ENCODE data around the gene EIF2S2. TPM values are rescaled to one million over a fixed set of nuclear protein-coding genes. Genes with fewer than 3 reads are reported as not detected.
A peak's percentile ranks its signal among the peaks of the same experiment; 100 is the strongest.
"Not testable (repeated sequence)": the region's sequence is repeated elsewhere in the genome, so short reads cannot be mapped to it uniquely, and the experiment has no call there.

The EIF2S2 gene
- total RNA-seq, 1 experiment from 2014 or later = 83.5 TPM

- no peak overlapping the region for H3K4me2 ChIP-seq (ENCODE audit: low read depth, low read length, poor library complexity, severe bottlenecking)
- no peaks in the 10 kb centered on the region for H3K27me3 ChIP-seq (ENCODE audit: low read length)
- no peak overlapping the region for H3K9ac ChIP-seq (ENCODE audit: low read length)
- no peak overlapping the region for H2AFZ ChIP-seq (ENCODE audit: low read length)
- H3K9me2 ChIP-seq (replicated peaks; ENCODE audit: insufficient read depth, low read length) = no peaks in the 10 kb centered on the region
- H3K9me3 ChIP-seq (ENCODE audit: low read length) = no peaks in the 10 kb centered on the region
- H3K4me1 ChIP-seq (ENCODE audit: low read length) = no peaks in the 10 kb centered on the region
- H3K36me3 ChIP-seq (ENCODE audit: insufficient read depth, low read length) = no peaks in the 10 kb centered on the region
- DNase-seq = no peak
- no peaks in the 10 kb centered on the region for H4K20me1 ChIP-seq (ENCODE audit: insufficient read depth, low read depth, low read length)
- H3K27ac ChIP-seq (ENCODE audit: low read length) = no peak overlapping the region
- no peaks in the 10 kb centered on the region for H3K79me2 ChIP-seq (ENCODE audit: low read length)
- H3K4me3 ChIP-seq (ENCODE audit: low read length) = no peak overlapping the region
These were observed 30.1 kb upstream of the EIF2S2 start for GRCh38 chr20:34142121-34142520.

- H3K4me3 ChIP-seq (ENCODE audit: low read length) = no peak overlapping the region
- H3K9me2 ChIP-seq (replicated peaks; ENCODE audit: insufficient read depth, low read length) = no peaks in the 10 kb centered on the region
- no peaks in the 10 kb centered on the region for H3K79me2 ChIP-seq (ENCODE audit: low read length)
- H3K27me3 ChIP-seq (ENCODE audit: low read length) = no peaks in the 10 kb centered on the region
- H3K9ac ChIP-seq (ENCODE audit: low read length) = no peak overlapping the region
- no peaks in the 10 kb centered on the region for H3K4me1 ChIP-seq (ENCODE audit: low read length)
- no peak overlapping the region for H3K4me2 ChIP-seq (ENCODE audit: low read depth, low read length, poor library complexity, severe bottlenecking)
- H3K27ac ChIP-seq (ENCODE audit: low read length) = no peak overlapping the region
- no peaks in the 10 kb centered on the region for H4K20me1 ChIP-seq (ENCODE audit: insufficient read depth, low read depth, low read length)
- no peaks in the 10 kb centered on the region for H3K36me3 ChIP-seq (ENCODE audit: insufficient read depth, low read length)
- no peak overlapping the region for H2AFZ ChIP-seq (ENCODE audit: low read length)
- H3K9me3 ChIP-seq (ENCODE audit: low read length) = no peaks in the 10 kb centered on the region
- DNase-seq = no peak
These were observed 29.2 kb upstream of the EIF2S2 start for GRCh38 chr20:34141293-34141692.

GRCh38 chr20:34135525-34136275 lies 23.7 kb upstream of the EIF2S2 start:
- H3K4me2 ChIP-seq (ENCODE audit: low read depth, low read length, poor library complexity, severe bottlenecking); H4K20me1 ChIP-seq (ENCODE audit: insufficient read depth, low read depth, low read length); H3K36me3 ChIP-seq (ENCODE audit: insufficient read depth, low read length); H3K27me3 ChIP-seq (ENCODE audit: low read length); H2AFZ ChIP-seq (ENCODE audit: low read length); H3K9me2 ChIP-seq (replicated peaks; ENCODE audit: insufficient read depth, low read length); H3K9me3 ChIP-seq (ENCODE audit: low read length); H3K9ac ChIP-seq (ENCODE audit: low read length); H3K4me3 ChIP-seq (ENCODE audit: low read length); H3K27ac ChIP-seq (ENCODE audit: low read length); H3K4me1 ChIP-seq (ENCODE audit: low read length); H3K79me2 ChIP-seq (ENCODE audit: low read length); DNase-seq: not testable (repeated sequence)

GRCh38 chr20:34133365-34133860 lies 21.4 kb upstream of the EIF2S2 start:
- not testable (repeated sequence) for H3K27ac ChIP-seq (ENCODE audit: low read length); H3K9me3 ChIP-seq (ENCODE audit: low read length); H3K4me3 ChIP-seq (ENCODE audit: low read length); DNase-seq; H2AFZ ChIP-seq (ENCODE audit: low read length); H3K9me2 ChIP-seq (replicated peaks; ENCODE audit: insufficient read depth, low read length); H3K27me3 ChIP-seq (ENCODE audit: low read length); H3K4me1 ChIP-seq (ENCODE audit: low read length); H3K4me2 ChIP-seq (ENCODE audit: low read depth, low read length, poor library complexity, severe bottlenecking); H3K36me3 ChIP-seq (ENCODE audit: insufficient read depth, low read length); H4K20me1 ChIP-seq (ENCODE audit: insufficient read depth, low read depth, low read length); H3K9ac ChIP-seq (ENCODE audit: low read length); H3K79me2 ChIP-seq (ENCODE audit: low read length)

GRCh38 chr20:34132943-34133342 lies 20.9 kb upstream of the EIF2S2 start:
- H3K79me2 ChIP-seq (ENCODE audit: low read length); H3K36me3 ChIP-seq (ENCODE audit: insufficient read depth, low read length); H3K27me3 ChIP-seq (ENCODE audit: low read length); DNase-seq; H2AFZ ChIP-seq (ENCODE audit: low read length); H3K9me3 ChIP-seq (ENCODE audit: low read length); H4K20me1 ChIP-seq (ENCODE audit: insufficient read depth, low read depth, low read length); H3K9me2 ChIP-seq (replicated peaks; ENCODE audit: insufficient read depth, low read length); H3K27ac ChIP-seq (ENCODE audit: low read length); H3K9ac ChIP-seq (ENCODE audit: low read length); H3K4me1 ChIP-seq (ENCODE audit: low read length); H3K4me3 ChIP-seq (ENCODE audit: low read length); H3K4me2 ChIP-seq (ENCODE audit: low read depth, low read length, poor library complexity, severe bottlenecking): not testable (repeated sequence)

GRCh38 chr20:34132491-34132890 lies 20.4 kb upstream of the EIF2S2 start:
- H3K36me3 ChIP-seq (ENCODE audit: insufficient read depth, low read length); H3K27ac ChIP-seq (ENCODE audit: low read length); H3K9me3 ChIP-seq (ENCODE audit: low read length); H3K9me2 ChIP-seq (replicated peaks; ENCODE audit: insufficient read depth, low read length); H3K27me3 ChIP-seq (ENCODE audit: low read length); H3K79me2 ChIP-seq (ENCODE audit: low read length); H3K4me3 ChIP-seq (ENCODE audit: low read length); H3K4me1 ChIP-seq (ENCODE audit: low read length); H3K9ac ChIP-seq (ENCODE audit: low read length); H3K4me2 ChIP-seq (ENCODE audit: low read depth, low read length, poor library complexity, severe bottlenecking); H4K20me1 ChIP-seq (ENCODE audit: insufficient read depth, low read depth, low read length); H2AFZ ChIP-seq (ENCODE audit: low read length); DNase-seq: not testable (repeated sequence)

- H3K9ac ChIP-seq (ENCODE audit: low read length) = no peak overlapping the region
- no peaks in the 10 kb centered on the region for H3K79me2 ChIP-seq (ENCODE audit: low read length)
- no peak overlapping the region for H3K4me2 ChIP-seq (ENCODE audit: low read depth, low read length, poor library complexity, severe bottlenecking)
- H3K27me3 ChIP-seq (ENCODE audit: low read length) = no peaks in the 10 kb centered on the region
- H2AFZ ChIP-seq (ENCODE audit: low read length) = no peak overlapping the region
- H3K36me3 ChIP-seq (ENCODE audit: insufficient read depth, low read length) = no peaks in the 10 kb centered on the region
- H3K9me3 ChIP-seq (ENCODE audit: low read length) = no peaks in the 10 kb centered on the region
- H3K9me2 ChIP-seq (replicated peaks; ENCODE audit: insufficient read depth, low read length) = no peaks in the 10 kb centered on the region
- H3K27ac ChIP-seq (ENCODE audit: low read length) = no peak overlapping the region
- H4K20me1 ChIP-seq (ENCODE audit: insufficient read depth, low read depth, low read length) = no peaks in the 10 kb centered on the region
- DNase-seq = no peak
- no peak overlapping the region for H3K4me3 ChIP-seq (ENCODE audit: low read length)
- peaks cover 4% of the 10 kb centered on the region for H3K4me1 ChIP-seq (ENCODE audit: low read length)
These were observed 19.4 kb upstream of the EIF2S2 start for GRCh38 chr20:34131491-34131890.

GRCh38 chr20:34129518-34130162 lies 17.6 kb upstream of the EIF2S2 start:
- no peaks in the 10 kb centered on the region for H3K36me3 ChIP-seq (ENCODE audit: insufficient read depth, low read length)
- H3K9ac ChIP-seq (ENCODE audit: low read length) = no peak overlapping the region
- no peaks in the 10 kb centered on the region for H3K9me2 ChIP-seq (replicated peaks; ENCODE audit: insufficient read depth, low read length)
- DNase-seq = peak; percentile 91
- H3K9me3 ChIP-seq (ENCODE audit: low read length) = no peaks in the 10 kb centered on the region
- peak overlapping the region; percentile 25 for H3K4me2 ChIP-seq (ENCODE audit: low read depth, low read length, poor library complexity, severe bottlenecking)
- H3K79me2 ChIP-seq (ENCODE audit: low read length) = no peaks in the 10 kb centered on the region
- no peak overlapping the region for H3K27ac ChIP-seq (ENCODE audit: low read length)
- H3K27me3 ChIP-seq (ENCODE audit: low read length) = no peaks in the 10 kb centered on the region
- H3K4me1 ChIP-seq (ENCODE audit: low read length) = peaks cover 7% of the 10 kb centered on the region
- H3K4me3 ChIP-seq (ENCODE audit: low read length) = no peak overlapping the region
- no peaks in the 10 kb centered on the region for H4K20me1 ChIP-seq (ENCODE audit: insufficient read depth, low read depth, low read length)
- H2AFZ ChIP-seq (ENCODE audit: low read length) = no peak overlapping the region
